ENCODE data around the gene NPFFR2. TPM values are rescaled to one million over a fixed set of nuclear protein-coding genes. Genes with fewer than 3 reads are reported as not detected.
"Not testable (repeated sequence)": the region's sequence is repeated elsewhere in the genome, so short reads cannot be mapped to it uniquely, and the experiment has no call there.

NPFFR2 gene
- total RNA-seq, 1 donor from 2014 or later, result 0.16 TPM

DNA sequence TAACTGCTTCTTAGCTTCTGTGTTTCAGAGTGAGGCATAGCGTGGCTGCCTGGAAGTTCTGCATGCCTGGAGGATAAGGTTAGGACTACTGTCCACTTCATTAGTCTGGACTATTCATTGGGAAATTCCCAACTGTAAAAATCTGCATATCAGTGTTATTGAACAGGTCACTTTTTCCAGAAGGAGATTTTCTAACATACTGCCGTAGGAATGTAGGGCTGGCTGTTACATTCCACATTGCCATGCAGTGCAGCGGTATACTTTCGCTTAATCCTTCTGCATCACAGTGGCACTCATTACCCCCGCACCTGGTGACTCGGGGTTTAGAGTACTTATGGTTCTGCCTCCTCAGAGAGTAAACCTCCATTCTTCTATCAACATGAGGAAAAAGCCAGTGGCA, 104.6 kb downstream of the NPFFR2 start:
- Mint-ChIP-seq H3K4me1 (no peaks in the 10 kb centered on the region), H3K27me3 (ENCODE audit: low read depth) (no peaks in the 10 kb centered on the region), H3K36me3 (ENCODE audit: low read depth) (peaks cover 3% of the 10 kb centered on the region), H3K27ac (ENCODE audit: unreplicated experiment) (no peak overlapping the region), H3K4me3 (no peak overlapping the region), H3K9me3 (peaks cover 4% of the 10 kb centered on the region)
- no peak for DNase-seq (ENCODE audit: low read depth, low spot score)
- TF ChIP-seq, protein P1, sequence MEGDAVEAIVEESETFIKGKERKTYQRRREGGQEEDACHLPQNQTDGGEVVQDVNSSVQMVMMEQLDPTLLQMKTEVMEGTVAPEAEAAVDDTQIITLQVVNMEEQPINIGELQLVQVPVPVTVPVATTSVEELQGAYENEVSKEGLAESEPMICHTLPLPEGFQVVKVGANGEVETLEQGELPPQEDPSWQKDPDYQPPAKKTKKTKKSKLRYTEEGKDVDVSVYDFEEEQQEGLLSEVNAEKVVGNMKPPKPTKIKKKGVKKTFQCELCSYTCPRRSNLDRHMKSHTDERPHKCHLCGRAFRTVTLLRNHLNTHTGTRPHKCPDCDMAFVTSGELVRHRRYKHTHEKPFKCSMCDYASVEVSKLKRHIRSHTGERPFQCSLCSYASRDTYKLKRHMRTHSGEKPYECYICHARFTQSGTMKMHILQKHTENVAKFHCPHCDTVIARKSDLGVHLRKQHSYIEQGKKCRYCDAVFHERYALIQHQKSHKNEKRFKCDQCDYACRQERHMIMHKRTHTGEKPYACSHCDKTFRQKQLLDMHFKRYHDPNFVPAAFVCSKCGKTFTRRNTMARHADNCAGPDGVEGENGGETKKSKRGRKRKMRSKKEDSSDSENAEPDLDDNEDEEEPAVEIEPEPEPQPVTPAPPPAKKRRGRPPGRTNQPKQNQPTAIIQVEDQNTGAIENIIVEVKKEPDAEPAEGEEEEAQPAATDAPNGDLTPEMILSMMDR (conservative IDR thresholded peaks at IDR 0.05), result no peak

DNA sequence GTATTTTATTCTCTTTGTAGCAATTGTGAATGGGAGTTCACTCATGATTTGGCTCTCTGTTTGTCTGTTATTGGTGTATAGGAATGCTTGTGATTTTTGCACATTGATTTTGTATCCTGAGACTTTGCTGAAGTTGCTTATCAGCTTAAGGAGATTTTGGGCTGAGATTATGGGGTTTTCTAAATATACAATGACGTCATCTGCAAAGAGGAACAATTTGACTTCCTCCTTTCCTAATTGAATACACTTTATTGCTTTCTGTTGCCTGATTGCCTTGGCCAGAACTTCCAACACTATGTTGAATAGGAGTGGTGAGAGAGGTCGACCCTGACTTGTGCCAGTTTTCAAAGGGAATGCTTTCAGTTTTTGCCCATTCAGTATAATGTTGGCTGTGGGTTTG, 108.2 kb downstream of the NPFFR2 start:
- not testable (repeated sequence) for H3K27ac Mint-ChIP-seq (ENCODE audit: unreplicated experiment); H3K9me3 Mint-ChIP-seq; H3K36me3 Mint-ChIP-seq (ENCODE audit: low read depth); DNase-seq (ENCODE audit: low read depth, low spot score); H3K4me3 Mint-ChIP-seq; H3K4me1 Mint-ChIP-seq; H3K27me3 Mint-ChIP-seq (ENCODE audit: low read depth)

DNA sequence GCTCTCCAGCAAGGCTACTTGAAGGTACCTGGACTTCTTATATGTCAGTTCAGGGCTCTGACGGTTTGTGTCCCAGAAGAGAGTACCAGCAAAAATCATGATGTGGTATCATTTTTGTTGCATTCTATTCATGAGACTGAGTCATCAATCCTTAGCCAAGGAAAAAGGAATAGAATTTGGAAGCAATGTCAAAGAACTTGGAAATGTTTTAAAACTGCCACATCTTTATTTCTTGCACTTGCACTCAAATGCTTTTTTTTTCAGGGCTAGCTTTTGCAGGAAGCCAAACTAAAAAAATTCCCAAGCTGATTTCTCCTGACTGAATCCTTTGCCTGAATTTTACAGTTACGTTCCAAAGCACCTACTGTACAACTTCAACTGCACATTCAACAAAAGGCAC, 112.4 kb downstream of the NPFFR2 start:
- Mint-ChIP-seq H3K9me3 (peaks cover 7% of the 10 kb centered on the region), H3K36me3 (ENCODE audit: low read depth) (peaks cover 3% of the 10 kb centered on the region), H3K4me3 (no peak overlapping the region), H3K27me3 (ENCODE audit: low read depth) (no peaks in the 10 kb centered on the region), H3K27ac (ENCODE audit: unreplicated experiment) (no peak overlapping the region), H3K4me1 (peaks cover 4% of the 10 kb centered on the region)
- DNase-seq (ENCODE audit: low read depth, low spot score), result no peak
- TF ChIP-seq, protein P1 (conservative IDR thresholded peaks at IDR 0.05), result no peak

DNA sequence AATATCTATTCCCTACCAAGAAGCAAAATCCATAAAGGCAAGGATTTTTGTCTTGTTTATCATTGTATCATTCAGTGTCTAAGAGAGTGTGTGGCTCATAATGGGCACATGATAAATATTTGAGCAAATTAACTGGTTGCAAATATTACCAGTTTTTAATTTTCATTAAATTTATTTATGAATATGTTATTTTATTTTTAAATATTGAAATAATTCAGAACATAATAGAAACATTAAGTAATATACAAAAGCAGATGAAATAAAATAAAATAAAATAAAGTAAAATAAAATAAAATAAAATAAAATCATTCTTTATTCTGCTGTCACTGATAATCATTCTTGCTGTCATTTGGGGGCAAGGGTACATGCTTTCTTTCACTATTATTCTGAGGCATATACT, 120.9 kb downstream of the NPFFR2 start:
- H3K36me3 Mint-ChIP-seq (ENCODE audit: low read depth), result no peaks in the 10 kb centered on the region
- TF ChIP-seq, protein P1 (conservative IDR thresholded peaks at IDR 0.05), result no peak
- no peak overlapping the region for H3K4me3 Mint-ChIP-seq
- no peaks in the 10 kb centered on the region for H3K4me1 Mint-ChIP-seq
- H3K27ac Mint-ChIP-seq (ENCODE audit: unreplicated experiment), result no peak overlapping the region
- H3K27me3 Mint-ChIP-seq (ENCODE audit: low read depth), result no peaks in the 10 kb centered on the region
- H3K9me3 Mint-ChIP-seq, result no peaks in the 10 kb centered on the region
- no peak for DNase-seq (ENCODE audit: low read depth, low spot score)

DNA sequence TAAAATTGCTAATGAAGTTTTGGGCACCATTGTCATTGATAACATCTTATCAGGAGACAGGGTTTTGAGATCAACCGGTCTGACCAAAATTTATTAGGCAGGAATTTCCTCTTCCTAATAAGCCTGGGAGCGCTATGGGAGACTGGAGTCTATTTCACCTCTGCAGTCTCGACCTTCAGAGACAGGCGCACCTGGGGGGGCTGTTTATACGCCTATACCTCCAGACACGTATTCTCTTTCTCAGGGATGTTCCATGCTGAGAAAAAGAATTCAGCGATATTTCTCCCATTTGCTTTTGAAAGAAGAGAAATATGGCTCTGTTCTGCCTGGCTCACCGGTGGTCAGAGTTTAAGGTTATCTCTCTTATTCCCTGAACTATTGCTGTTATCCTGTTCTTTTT, 121.8 kb downstream of the NPFFR2 start:
- not testable (repeated sequence) for DNase-seq (ENCODE audit: low read depth, low spot score); H3K4me3 Mint-ChIP-seq; H3K4me1 Mint-ChIP-seq; H3K27ac Mint-ChIP-seq (ENCODE audit: unreplicated experiment); H3K9me3 Mint-ChIP-seq; H3K36me3 Mint-ChIP-seq (ENCODE audit: low read depth); H3K27me3 Mint-ChIP-seq (ENCODE audit: low read depth)

DNA sequence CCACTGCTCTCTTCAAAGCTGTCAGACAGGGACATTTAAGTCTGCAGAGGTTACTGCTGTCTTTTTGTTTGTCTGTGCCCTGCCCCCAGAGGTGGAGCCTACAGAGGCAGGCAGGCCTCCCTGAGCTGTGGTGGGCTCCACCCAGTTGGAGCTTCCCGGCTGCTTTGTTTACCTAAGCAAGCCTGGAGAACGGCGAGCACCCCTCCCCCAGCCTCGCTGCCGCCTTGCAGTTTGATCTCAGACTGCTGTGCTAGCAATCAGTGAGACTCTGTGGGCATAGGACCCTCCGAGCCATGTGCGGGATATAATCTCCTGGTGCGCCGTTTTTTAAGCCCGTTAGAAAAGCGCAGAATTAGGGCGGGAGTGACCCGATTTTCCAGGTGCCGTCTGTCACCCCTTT, 137.5 kb downstream of the NPFFR2 start:
- DNase-seq (ENCODE audit: low read depth, low spot score); H3K27me3 Mint-ChIP-seq (ENCODE audit: low read depth); H3K4me3 Mint-ChIP-seq; H3K4me1 Mint-ChIP-seq; H3K9me3 Mint-ChIP-seq; H3K36me3 Mint-ChIP-seq (ENCODE audit: low read depth); H3K27ac Mint-ChIP-seq (ENCODE audit: unreplicated experiment): not testable (repeated sequence)

DNA sequence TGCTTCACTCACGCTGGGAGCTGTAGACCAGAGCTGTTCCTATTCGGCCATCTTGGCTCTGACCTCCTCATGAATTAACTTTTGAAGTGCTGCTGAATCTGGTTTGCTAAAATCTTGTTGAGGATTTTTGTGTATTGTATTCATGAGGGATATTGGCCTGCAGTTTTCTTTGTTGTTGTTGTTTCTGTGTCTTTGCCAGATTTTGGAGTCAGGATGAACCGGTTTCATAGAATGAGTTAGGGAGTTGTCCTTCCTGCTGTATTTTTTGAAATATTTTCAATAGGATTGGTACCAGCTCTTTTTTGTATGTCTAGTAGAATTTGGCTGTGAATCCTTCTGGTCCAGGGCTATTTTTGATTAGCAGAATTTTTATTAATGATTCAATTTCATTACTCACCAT, 138.1 kb downstream of the NPFFR2 start:
- H3K4me3 Mint-ChIP-seq, result no peak overlapping the region
- TF ChIP-seq, protein P1 (conservative IDR thresholded peaks at IDR 0.05), result no peak
- no peaks in the 10 kb centered on the region for H3K4me1 Mint-ChIP-seq

More for the DNA sequence above, 138.1 kb downstream of the NPFFR2 start:
- Mint-ChIP-seq H3K27ac (ENCODE audit: unreplicated experiment) (peak overlapping the region; percentile 38), H3K9me3 (peaks cover 8% of the 10 kb centered on the region), H3K27me3 (ENCODE audit: low read depth) (no peaks in the 10 kb centered on the region), H3K36me3 (ENCODE audit: low read depth) (peaks cover 5% of the 10 kb centered on the region)
- no peak for DNase-seq (ENCODE audit: low read depth, low spot score)
